ENCODE measurements around the gene SLC30A4. TPM values are rescaled to one million over a fixed set of nuclear protein-coding genes. Genes with fewer than 3 reads are reported as not detected.

The SLC30A4 gene
- polyA plus RNA-seq, 1 donor (not counting 4 experiments of a cell fraction or from before 2014, with no cell fraction given), result 3.3 TPM

DNA sequence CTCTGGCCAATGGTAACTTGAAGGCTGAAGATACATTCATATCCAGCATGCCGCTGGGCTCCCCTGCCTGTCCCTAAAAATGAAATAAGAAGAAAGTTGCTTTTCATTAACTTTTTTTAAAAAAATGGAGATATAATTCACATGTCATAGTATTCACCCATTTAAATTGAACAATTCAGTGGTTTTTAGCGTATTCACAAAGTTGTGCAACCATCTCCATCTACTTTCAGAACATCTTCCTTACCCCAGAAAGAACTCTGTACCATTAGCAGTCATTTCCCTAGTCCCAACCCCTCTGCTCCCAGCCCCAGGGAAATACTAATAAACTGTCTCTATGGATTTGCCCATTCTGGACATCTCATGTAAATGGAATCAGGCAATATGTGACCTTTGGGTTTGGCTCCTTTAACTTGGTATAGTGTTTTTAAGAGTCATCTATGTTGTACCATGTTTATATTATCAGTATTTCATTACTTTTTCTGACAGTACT, 88.4 kb downstream of the SLC30A4 start:
- Histone ChIP-seq H3K9ac (ENCODE audit: control insufficient read depth, extremely low read depth, insufficient read depth, low read length) (no peak overlapping the region), H2AFZ (ENCODE audit: control insufficient read depth, low read length) (no peak overlapping the region), H3K27ac (ENCODE audit: control insufficient read depth, insufficient read depth, low read length) (no peak overlapping the region), H3K4me1 (ENCODE audit: control insufficient read depth, extremely low read depth, insufficient read depth, low read length) (no peaks in the 10 kb centered on the region), H3K4me3 (ENCODE audit: control insufficient read depth in 2 of 3, extremely low read depth in 1 of 3, insufficient read depth in 2 of 3, low read depth in 1 of 3, low read length in 3 of 3) (no peak overlapping the region), H3K36me3 (ENCODE audit: control insufficient read depth in 2 of 2, extremely low read depth in 1 of 2, insufficient read depth in 2 of 2, low read length in 2 of 2) (no peaks in the 10 kb centered on the region), H4K20me1 (ENCODE audit: control insufficient read depth, extremely low read depth, insufficient read depth, low read length) (no peaks in the 10 kb centered on the region), H3K79me2 (ENCODE audit: control insufficient read depth, insufficient read depth, low read length) (no peaks in the 10 kb centered on the region), H3K9me3 (ENCODE audit: control insufficient read depth, low read depth, low read length) (no peaks in the 10 kb centered on the region), H3K9me1 (ENCODE audit: control insufficient read depth, extremely low read depth, insufficient read depth, low read length) (no peaks in the 10 kb centered on the region), H3K27me3 (ENCODE audit: control insufficient read depth, extremely low read depth, insufficient read depth, low read length) (peaks cover 36% of the 10 kb centered on the region), H3K4me2 (ENCODE audit: control insufficient read depth, extremely low read depth, insufficient read depth, low read depth, low read length) (no peak overlapping the region)
- FAIRE-seq, result no peak
- no peak for DNase-seq (ENCODE audit: low read depth, low spot score)
- TF ChIP-seq CTCF (optimal IDR thresholded peaks at IDR 0.05 in 1 of 3, IDR thresholded peaks at IDR 0.05 in 1 of 3, conservative IDR thresholded peaks at IDR 0.05 in 1 of 3; ENCODE audit: extremely low read depth in 1 of 3, insufficient read depth in 2 of 3, low read length in 3 of 3) (no peak), EZH2 (IDR thresholded peaks at IDR 0.05; ENCODE audit: low read length) (no peak)
- dilution Hi-C loops (cut with MboI; ENCODE audit: extremely low pct_ligation_motif_present, low sequenced_read_pairs), result no loop called here

GRCh38 chr15:45431511-45431910, 91.0 kb downstream of the SLC30A4 start:
- Histone ChIP-seq H3K4me2 (ENCODE audit: control insufficient read depth, extremely low read depth, insufficient read depth, low read depth, low read length) (no peak overlapping the region), H3K4me3 (ENCODE audit: control insufficient read depth in 2 of 3, extremely low read depth in 1 of 3, insufficient read depth in 2 of 3, low read depth in 1 of 3, low read length in 3 of 3) (no peak overlapping the region), H3K27ac (ENCODE audit: control insufficient read depth, insufficient read depth, low read length) (no peak overlapping the region), H3K4me1 (ENCODE audit: control insufficient read depth, extremely low read depth, insufficient read depth, low read length) (no peaks in the 10 kb centered on the region), H3K79me2 (ENCODE audit: control insufficient read depth, insufficient read depth, low read length) (no peaks in the 10 kb centered on the region), H3K9me1 (ENCODE audit: control insufficient read depth, extremely low read depth, insufficient read depth, low read length) (no peaks in the 10 kb centered on the region), H3K9ac (ENCODE audit: control insufficient read depth, extremely low read depth, insufficient read depth, low read length) (no peak overlapping the region), H3K9me3 (ENCODE audit: control insufficient read depth, low read depth, low read length) (no peaks in the 10 kb centered on the region), H4K20me1 (ENCODE audit: control insufficient read depth, extremely low read depth, insufficient read depth, low read length) (no peaks in the 10 kb centered on the region), H3K36me3 (ENCODE audit: control insufficient read depth in 2 of 2, extremely low read depth in 1 of 2, insufficient read depth in 2 of 2, low read length in 2 of 2) (no peaks in the 10 kb centered on the region), H3K27me3 (ENCODE audit: control insufficient read depth, extremely low read depth, insufficient read depth, low read length) (peaks cover 37% of the 10 kb centered on the region), H2AFZ (ENCODE audit: control insufficient read depth, low read length) (no peak overlapping the region)
- FAIRE-seq (no peak), DNase-seq (ENCODE audit: low read depth, low spot score) (no peak)
- dilution Hi-C loops (cut with MboI; ENCODE audit: extremely low pct_ligation_motif_present, low sequenced_read_pairs), result no loop called here
- TF ChIP-seq CTCF (optimal IDR thresholded peaks at IDR 0.05 in 1 of 3, IDR thresholded peaks at IDR 0.05 in 1 of 3, conservative IDR thresholded peaks at IDR 0.05 in 1 of 3; ENCODE audit: extremely low read depth in 1 of 3, insufficient read depth in 2 of 3, low read length in 3 of 3) (no peak), EZH2 (IDR thresholded peaks at IDR 0.05; ENCODE audit: low read length) (no peak)
